Effector CD4-positive, alpha-beta T cell (primary cell): ENCODE data around the gene CRHR1.
"Not testable (repeated sequence)": the region's sequence is repeated elsewhere in the genome, so short reads cannot be mapped to it uniquely, and the experiment has no call there.

Experiments used
- DNase-seq: peaks from one replicate; pipeline ENCODE4 v3.0.0-alpha.2; 2020

The CRHR1 gene

DNA sequence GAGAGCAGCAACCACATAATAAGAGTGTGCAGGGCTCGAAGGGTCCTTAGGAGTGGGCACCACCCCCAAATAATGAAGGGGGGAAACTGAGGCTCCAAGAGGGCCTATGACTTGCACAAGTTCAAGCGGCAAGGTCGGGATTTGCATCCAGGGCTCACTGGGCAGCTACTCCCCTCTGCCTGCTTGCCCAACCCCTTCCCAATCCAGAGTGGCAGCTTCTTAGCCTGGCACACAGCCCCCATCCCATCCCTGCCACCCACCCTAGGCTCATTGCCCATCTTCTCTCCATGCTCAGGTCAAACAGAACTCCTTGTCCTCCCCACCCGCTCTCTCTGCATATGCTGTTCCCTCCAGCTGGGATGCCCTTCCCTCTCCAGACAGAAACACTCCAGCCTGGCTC lies 63.0 kb downstream of the CRHR1 start:
- no peak for DNase-seq

DNA sequence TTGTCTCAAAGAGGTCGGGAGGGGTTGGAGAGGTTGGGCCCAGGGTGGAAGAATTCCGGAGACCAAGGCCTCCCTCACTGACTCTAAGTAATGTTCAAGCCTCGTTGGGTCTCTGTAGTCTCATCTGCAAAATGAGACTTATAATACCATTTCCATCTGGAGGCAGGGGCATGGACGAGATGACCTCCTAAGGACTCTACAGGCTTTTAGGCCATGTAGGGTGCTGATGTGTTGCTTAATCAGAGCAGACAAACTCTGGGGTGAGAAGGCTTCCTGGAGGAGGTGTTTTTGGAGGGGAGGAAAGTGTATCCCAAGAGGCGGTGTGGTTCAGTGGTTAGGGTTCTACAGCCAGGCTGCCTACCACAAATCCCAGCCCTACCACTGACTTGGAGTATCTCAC lies 63.6 kb downstream of the CRHR1 start:
- no peak for DNase-seq

DNA sequence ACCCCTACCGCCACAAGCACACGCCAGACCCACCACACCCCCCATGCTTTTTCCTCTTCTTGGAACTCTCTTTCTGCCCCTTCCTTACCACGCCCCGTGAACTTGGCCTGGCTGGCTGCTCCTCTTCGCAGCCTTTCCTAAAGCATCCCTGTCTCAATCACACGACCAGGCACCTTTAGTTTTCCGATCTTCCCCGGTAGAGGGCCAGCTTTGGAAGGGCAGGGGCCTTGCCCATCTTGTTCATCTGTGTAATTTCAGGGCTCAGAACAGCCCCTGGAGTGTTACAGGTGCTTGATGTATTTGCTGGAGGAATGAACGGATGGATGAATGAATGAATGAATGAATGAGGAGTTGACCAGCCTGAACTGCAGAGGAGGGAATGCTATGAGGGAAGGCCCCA lies 64.3 kb downstream of the CRHR1 start:
- no peak for DNase-seq

GRCh38 chr17:45848868-45849535 lies 64.9 kb downstream of the CRHR1 start:
- no peak for DNase-seq

DNA sequence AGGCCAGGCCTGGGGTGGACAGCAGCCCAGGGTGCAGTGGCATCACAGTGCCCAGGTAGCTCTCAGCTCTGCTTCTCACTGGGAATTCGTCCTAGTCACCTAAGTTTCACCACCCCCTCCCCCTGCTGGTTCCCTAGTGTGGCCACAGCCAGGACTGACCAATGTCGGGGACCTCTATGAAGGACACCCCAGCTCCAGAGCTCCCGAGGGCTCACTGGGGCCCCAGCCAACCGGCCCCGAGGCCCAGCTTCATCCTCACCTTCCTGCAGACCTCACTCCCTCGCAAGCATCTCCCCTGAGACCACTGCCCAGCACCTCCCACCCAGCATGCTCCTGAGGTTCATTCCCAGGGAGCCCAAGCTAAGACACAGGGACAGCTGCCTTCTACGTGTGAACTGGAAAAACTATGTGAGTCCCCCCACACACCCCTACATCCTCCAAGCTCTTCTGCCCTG lies 65.4 kb downstream of the CRHR1 start:
- DNase-seq = no peak

DNA sequence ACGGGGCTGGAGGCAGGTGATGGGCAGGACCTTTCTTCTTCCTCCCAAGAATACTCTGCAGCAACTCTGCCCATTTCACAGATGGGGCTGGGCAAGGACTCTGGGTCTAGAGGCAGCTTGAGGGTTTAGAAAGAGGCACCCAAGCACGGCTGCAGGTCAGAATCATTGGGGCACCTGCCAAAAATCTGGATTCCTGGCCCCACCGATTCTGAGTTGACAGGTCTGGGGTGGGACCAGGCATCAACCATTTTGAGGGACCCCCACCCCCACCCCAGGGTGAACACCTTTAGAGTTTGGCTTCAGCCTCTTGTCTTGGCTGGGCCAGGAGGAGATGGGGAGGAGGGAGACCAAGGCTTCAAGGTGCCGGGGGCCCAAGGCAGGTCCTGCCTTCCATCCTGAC lies 65.9 kb downstream of the CRHR1 start:
- DNase-seq = no peak

DNA sequence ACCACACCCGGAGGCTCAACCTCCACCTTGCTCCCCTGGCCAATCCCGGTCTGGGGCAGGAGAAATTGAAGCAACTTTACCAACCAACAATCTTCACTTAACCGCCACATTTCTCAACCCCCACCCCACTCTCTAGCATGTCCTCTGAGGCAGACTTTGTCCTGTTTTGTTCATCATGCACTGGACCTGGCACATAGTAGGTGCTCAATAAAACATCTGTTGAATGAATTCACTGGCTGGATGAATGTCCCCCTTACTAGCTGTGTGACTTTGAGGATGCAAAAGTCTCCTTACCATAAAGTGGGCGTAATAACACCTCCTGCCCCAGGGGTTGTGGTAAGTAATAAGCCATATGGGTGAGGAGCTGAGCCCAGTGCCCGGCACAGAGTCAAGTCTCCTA lies 66.3 kb downstream of the CRHR1 start:
- no peak for DNase-seq

DNA sequence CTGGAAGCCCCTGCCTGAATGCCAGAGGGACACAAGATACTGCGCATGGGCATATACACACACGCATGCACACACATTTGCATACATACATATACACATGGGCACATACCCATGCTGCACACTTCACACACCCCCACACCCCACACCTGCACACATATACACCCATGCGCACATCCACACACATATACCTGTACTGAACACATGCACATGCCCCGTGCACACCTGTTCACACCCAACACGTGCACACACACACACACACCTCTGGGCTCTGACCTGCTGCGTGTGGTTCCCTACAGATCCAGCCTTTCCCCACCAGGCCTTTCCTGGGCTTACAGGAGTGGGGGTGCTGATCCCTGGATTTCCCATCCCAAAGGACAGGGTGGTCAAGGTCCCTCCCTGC lies 66.9 kb downstream of the CRHR1 start:
- no peak for DNase-seq

DNA sequence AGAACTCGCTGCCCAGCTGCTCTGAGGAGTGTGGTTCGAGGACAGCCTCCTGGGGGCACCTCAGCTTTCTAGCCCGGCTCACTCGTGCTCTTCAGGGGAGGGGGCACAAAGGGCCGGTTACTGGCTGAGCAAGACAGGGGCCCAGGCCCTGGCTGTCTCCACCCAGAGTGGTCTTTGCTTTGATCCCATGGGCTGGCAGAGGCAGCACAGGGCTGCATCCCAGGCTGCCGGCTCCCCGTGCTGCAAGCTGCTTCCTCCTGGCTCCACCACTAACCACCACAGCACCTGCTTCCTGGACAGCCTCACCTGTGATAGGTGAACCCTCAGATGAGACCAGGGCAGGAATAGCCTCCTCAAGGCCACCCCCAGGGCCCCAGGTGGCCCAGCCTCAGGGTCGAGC lies 67.3 kb downstream of the CRHR1 start:
- no peak for DNase-seq

- DNase-seq = no peak
These were observed 67.8 kb downstream of the CRHR1 start for GRCh38 chr17:45851873-45852272.

- peak; percentile 54 for DNase-seq
These were observed 68.6 kb downstream of the CRHR1 start for GRCh38 chr17:45852535-45853297.

GRCh38 chr17:45854209-45854608 lies 70.1 kb downstream of the CRHR1 start:
- no peak for DNase-seq

DNA sequence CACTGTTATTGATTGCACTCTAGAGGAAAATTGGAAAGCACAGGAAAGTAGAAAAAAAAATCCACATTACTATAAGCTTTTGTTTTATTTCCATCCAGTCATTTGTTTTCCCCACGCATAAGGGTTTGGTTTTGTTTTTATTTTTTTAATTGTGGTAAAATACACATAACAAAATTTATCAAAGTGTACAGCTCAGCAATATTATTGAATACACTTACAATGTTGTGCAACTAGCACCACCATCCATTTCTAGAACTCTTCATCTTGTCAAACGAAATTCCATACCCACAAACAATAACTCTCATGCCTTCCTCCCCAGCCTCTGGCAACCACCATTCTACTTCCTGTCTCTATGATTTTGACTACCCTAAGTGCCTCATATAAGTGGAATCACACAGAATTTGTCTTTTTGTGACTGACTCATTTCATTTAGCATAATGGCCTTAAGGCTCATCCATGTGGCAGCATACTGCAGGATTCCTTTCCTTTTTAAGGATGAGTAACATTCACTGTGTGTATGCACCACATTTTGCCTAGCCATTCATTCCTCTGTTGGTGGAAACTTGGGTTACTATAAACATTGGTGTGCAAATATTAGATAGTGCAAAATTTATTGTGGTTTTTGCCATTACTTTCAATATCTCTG lies 71.7 kb downstream of the CRHR1 start:
- DNase-seq = no peak

- DNase-seq = no peak
These were observed 74.0 kb downstream of the CRHR1 start for GRCh38 chr17:45857977-45858708.

DNA sequence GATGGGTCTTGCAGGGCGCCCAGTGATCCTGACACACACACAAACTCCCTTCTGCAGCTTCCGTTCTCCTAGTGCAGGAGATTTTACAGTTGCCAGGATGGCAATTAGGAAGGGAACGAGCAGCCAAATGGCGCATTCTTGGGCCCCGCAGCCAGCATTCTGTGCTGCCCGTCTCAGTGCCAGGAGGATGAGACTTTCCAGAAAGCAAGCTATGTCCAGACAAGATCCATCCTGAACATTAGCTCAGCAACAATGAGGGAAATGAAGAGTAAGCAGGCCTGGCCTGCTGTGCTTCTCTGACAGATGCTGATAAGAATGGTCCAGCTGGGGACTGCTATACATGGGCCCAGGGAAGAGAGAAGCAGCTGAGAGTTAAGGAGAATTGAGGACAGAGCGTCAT lies 77.0 kb downstream of the CRHR1 start:
- no peak for DNase-seq

DNA sequence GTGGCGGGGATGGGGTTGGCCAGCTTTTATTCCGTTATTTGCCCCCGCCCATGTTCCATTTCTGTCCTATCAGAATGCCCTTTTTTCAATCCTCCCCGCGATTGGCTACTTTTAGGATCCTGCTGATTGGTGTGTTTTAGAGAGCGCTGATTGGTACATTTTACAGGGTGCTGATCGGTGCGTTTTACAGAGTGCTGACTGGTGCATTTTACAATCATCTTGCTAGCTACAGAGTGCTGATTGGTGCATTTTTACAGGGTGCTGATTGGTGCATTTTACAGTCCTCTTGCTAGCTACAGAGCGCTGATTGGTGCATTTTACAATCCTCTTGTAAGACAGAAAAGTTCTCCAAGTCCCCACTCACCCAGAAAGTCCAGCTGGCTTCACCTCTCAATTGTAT lies 78.0 kb downstream of the CRHR1 start:
- not testable (repeated sequence) for DNase-seq

GRCh38 chr17:45863857-45864654 lies 79.9 kb downstream of the CRHR1 start:
- no peak for DNase-seq

DNA sequence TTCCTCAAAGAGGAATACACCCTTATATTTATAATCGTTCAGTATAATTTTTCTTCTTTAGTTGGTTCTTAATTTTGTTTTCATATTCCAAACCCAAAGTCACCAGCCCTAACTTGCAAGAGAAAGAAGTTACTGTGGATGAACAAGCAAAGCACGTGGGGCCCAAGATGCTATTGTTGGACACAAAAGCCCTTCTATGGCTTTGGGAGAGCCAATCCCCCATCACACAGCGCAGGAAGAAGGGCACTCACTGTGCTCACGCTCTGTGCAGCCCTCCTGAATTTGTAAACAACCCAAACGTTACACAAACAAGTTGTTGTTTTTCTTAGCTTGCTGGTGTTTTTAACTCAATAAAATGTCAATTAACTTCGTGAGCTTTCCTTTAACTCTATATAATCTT lies 83.1 kb downstream of the CRHR1 start:
- DNase-seq = no peak

GRCh38 chr17:45867702-45868101 lies 83.6 kb downstream of the CRHR1 start:
- no peak for DNase-seq

DNA sequence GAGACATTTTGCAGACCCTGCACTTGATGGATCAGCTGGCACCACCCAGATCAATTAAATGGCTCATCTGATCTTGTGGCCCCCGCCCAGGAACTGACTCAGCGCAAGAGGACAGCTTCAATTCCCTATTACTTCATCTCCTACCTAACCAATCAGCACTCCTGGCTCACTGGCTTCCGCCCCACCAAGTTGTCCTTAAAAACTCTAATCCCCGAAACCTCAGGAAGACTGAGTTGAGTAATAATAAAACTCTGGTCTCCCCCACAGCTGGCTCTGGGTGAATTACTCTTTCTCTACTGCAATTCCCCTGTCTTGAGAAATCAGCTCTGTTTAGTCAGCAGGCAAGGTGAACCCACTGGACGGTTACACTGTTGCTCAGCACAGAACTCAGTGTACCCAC lies 84.2 kb downstream of the CRHR1 start:
- no peak for DNase-seq

DNA sequence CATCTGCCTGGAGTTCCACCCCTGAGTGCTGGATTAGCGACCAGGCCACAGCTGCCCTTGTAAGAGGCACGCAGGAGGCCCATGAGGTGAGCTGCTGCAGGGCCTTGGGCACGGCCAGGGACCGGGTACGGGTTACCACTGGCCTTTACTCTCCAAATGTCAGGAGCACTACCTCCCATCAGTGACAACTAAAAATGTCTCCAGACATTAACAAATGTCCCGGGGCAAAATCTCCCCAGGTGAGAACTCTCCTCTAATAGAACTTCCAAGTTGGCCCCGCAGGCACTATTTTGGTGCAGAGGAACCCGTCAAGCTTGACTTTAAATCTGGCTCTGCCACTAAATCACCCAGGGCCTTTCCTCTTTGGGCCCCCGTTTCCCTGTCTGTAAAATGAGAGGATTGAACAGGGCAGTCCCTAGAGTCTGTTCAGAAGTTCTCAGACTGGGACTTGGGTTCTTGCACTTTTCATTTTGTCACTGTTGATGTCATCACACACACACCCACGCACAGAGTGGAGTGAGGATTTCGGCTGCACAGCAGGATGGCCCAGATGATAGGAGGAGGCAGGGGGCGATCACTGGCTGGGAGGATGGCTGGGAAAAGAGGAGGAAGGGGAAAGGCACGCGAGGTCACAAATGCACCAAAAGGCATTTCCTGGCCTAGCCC lies 85.7 kb downstream of the CRHR1 start:
- DNase-seq = no peak
